GM10847 (cell line): ENCODE results near the gene ODAD3.

ENCODE experiments used
- POLR2A ChIP-seq: IDR thresholded peaks from 2 replicates; pipeline ENCODE4 v1.6.1; 2011; ENCODE audit not compliant: insufficient read length; ENCODE audit errors: extremely low read depth

The ODAD3 gene

DNA sequence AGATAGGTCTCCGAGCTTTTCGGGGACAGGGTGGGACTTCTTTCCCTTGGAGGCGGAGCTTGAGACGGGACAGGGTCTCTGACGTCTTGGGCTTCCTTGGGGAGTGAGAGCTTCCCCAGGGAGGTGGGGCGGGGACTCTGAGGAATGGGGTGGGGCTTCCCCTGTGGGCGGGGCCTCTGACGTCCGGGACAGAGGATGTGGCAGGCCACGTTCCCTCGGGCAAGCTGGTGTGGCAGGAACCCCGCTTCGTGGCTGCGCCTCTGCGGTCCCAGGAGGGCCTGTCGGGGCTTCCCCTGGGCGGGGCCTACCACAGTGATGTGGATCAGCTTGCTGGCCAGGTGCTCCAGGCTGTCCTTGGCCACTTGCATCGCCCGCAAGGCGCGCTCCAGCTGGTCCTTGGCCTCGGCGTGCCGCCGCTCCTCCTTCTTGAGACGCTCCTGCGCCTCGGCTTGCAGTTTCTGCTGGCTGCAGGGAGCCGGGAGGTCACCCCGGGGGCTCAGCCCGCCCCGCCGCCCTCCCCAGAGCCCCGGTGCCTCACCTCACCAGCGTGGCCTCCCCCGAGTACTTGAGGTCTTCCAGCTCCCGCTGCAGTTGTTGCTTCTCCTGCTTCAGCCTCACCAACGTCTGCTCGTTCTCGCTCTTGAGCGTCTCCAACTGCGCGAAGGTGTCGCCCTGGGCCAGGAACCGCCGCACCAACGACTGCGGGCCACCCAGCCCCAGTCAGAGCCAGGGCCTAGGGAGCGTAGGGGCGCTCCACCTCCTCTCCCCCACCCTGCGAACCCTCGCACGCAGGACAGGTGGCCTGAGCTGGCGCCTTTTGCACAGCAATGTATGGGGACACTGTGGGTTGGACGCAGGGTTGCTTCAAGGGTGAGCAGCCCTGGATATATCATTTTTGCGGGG, 12.5 kb downstream of the ODAD3 start:
- no peak for TF ChIP-seq POLR2A

DNA sequence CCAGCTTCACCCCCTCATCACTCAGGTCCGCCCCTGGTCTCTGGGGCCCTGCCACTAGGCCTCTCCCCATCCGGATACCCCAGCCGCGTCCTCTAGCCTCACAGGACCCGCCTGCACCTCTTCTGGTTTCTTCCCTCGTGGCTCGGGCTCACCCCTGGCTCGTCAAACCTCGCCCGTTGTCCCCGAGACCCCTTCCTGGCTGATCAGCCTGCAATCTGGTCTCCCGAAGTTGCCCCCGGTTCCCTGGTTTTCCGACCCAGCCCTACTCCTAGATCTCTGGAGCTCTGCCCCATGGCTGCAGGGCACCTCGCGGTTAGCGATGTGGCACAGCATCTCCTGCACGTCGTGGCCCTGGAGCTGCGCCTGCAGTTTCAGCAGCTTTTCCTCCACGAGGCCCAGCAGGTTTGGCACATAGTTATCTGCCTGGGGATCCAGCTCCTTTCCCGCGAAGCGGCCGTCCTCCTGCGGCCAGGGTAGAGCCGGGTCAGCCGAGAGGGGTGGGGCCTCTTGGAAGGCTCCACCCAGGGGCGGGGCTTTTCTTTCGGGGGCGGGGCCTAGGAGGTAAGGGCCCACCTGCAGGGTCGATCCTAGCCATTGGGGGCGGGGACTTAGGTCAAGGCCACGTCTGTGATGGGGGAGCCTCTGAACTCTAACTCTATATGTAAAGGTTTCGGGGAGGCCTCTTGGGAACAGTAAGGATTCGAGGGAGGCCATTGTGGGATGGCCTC, 13.4 kb downstream of the ODAD3 start:
- no peak for TF ChIP-seq POLR2A

DNA sequence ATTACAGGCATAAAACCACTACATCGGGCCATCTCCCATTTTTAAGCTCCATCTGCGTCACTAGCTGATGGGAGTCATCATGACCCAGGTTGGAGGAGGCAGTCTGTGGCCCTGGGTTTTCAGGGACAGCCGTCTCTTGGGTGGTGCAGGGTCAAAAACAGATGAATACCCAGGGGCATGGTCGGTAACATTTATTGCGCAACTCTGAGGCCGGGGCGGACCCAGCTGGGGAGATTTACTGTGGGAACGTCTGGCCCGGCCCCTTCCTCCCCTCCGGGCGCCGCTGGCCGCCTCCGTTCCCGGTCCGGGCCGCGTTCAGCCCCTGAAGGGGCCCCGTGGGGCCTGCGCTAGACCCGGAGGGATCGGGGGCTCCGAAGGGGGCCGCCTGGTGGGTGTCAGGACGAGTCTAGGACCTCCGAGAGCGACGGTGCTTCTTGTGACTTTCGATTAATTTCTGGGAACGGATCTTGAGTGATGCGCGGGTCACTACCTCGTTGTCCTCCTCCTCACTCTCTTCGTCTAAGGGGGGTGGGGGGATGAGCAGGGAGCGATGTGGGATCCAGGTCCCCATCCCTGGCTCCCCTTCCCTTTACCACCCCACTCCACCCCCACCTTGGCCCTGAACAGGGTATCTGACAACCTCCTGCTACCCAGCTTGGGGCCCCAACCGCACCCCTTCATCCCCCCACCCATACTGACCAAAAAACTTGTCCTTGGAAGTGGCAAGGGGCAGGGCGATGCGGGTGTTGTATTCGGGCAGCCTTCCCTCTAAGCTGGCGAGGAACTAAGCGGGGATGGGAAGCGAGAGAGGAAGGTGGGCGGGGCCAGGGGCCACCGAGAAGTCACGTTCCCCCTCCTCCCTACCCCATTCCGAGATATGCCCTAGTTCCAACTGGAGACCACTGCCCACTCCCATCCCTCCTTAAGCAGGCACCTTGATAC, 14.2 kb downstream of the ODAD3 start:
- TF ChIP-seq POLR2A = no peak

DNA sequence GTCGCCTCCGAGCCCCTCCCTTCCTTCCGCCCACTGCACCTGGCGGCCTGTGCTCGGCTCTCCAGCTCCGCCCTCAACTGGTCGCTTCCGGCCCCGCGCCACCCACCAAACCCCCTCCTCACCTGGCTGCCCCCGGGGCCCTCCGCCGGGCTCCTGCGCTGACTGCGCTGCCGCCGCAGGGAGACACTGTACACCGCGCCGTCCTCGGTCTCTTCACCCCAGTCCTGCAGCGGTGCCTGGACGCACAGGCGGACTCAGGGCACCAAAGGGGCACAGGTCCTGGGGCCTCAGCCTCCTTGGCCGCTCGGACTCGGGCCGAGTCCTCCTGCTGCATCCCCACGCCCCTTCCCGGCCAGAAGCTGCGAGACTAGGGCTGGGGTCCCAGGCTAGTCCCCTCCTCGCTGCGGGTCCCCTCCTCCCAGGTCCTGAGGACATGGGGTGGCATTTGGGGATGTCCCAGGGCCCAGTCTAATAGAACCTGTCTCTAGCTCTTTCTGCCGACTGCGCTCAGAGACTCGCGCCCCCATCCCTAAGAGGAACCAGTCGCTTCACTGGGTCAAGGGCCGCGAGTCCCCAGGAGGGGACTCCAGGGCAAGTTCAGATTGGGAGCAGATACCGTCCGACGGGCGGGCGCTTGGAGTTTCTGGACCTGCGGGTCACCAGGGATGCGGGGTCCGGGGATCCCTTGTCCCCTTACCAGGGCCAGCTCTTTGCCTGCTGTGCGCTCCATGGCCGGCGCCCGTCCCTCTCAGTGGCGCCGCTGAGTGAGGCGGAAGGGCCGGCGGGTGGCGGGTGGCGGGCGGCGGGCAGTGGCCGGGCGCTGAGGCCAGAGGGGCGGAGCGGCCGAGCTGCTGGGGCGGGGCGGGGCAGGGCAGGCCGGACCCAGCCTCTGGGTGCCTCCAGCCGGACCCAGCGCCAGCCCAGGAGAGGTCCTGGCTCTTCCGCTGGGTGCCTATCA, 16.1 kb downstream of the ODAD3 start, which contains the start of gene RGL3:
RGL3 (minus strand) TSS at position 766 of the 958 bp plus-strand sequence; CDS start at position 730, 36 bp downstream.
- TF ChIP-seq POLR2A = no peak

DNA sequence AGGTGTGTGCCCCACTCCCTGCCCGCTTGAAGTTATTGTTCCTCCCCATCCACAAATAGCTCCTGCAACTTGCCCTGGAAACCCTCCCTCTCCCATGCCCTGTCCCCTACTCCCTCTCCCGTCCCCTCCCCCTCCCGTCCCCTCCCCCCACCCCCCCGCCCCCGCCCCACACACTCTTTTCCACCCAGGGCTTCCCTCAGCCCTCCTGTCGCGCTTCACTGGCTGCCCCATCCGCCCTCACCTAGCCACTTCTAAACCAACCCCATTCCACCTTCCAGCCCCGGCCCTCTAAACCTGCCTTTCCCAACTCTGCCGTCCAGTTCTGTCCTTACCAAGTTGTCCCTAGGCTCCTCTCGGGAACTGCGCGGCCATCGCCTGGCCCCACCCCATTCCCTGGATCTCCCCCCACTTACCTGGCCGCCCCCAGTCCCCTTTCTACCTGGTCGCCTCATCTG, 16.8 kb downstream of the ODAD3 start:
- no peak for TF ChIP-seq POLR2A

DNA sequence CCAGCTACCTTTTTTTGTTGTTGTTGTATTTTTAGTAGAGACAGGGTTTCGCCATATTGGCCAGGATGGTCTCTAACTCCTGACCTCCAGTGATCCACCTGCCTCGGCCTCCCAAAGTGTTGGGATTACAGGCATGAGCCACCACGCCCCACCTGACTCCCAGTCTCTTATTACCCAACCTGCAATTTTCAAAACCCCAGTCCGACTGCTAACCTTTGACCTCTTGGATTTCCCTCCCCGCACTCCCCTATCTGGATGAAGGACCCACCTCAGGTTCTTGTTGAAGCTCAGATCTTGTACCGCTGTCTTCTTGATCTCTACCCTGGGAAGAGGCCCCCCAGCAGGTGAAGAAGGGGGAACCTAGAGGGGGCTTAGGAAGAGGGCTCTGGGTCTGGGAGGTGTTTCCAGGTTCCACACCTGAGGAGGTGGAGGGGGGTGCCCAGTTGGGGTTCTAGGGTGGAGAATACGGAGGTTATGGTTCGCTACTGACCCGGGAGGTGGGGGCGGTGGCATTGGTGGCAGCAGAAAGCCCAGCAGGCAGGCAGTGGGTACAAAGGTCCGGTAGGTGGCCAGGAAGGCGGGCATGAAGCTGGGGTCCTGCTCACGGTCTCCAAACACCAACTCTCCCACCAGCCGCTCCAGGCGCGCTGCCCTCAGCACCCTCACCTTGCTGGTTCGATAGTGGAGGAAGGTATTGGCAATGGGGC, 18.4 kb downstream of the ODAD3 start:
- TF ChIP-seq POLR2A = no peak

DNA sequence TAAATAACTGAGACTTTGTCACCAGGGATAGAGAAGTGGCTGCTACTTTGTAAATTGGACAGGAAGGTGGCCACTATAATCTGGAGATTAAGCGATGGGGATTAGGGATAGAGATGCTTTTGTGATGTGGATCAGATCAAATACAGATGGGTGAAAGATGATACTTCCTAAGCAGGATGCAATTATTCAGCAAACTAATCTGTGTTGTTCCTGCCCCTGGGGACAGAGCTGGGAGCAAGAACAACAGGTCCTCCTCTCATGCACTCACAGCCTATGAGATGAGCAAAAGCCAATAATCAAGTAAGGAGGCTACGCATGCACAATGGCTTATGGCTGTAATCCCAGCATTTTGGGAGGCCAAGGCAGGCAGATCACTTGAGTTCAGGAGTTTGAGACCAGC, 20.4 kb downstream of the ODAD3 start:
- TF ChIP-seq POLR2A = no peak

DNA sequence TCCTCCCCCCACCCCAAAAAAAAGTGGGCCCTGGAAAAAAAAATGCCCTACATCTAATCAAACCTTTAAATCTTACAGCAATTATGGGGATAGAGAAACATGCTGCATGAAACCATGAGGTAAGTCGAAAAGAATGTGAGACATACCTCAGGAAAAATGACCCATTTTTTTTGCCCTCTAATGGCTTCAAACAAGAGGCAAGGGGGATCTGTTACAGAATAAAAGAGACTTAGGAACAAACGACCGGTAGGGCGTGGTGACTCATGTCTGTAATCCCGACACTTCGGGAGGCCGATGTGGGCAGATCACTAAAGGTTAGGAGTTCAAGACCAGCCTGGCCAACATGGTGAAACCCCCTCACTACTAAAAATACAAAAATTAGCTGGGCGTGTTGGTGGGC, 24.2 kb downstream of the ODAD3 start:
- TF ChIP-seq POLR2A = no peak

GRCh38 chr19:11408591-11408990, 26.3 kb downstream of the ODAD3 start:
- no peak for TF ChIP-seq POLR2A

DNA sequence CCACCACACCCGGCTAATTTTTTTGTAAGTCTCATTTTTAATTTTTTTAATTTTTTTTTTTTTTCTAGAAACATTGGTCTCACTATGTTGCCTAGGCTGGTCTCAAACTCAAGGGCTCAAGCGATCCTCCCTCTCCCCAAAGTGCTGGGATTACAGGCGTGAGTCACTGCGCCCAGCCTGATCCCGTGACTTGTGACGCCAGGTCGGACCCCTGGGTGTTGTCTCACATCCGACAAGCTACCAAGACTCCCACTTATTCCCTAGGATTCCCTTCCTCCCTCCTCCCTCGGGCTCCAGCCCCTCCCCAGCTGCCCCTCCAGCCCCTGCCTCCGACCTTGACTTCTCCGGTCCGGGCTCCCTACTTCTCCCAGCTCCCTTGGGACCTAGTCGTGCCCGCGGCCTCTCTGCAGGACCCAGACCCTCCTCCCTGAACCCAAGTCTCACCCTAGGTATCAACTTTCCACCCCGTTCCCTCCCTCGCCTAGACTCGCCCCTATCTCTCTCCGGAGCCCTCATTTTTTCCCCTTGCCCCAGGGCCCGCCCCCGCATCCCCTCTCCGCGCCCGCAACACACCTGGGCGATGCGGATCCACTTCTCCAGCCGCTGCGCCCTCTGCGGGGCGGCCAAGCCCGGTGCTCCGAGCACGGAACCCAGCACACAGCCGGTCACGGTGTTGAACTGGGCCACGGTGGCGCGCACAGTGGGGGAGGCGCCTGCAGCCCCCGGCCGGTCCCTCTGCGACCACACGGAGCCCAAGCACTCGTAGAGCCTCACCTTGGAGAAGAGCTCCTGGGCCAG, 28.9 kb downstream of the ODAD3 start:
- TF ChIP-seq POLR2A = no peak

GRCh38 chr19:11404588-11405222, 30.2 kb downstream of the ODAD3 start:
- TF ChIP-seq POLR2A = no peak

- TF ChIP-seq POLR2A = no peak
Measured at GRCh38 chr19:11401808-11402543, 32.9 kb downstream of the ODAD3 start.

DNA sequence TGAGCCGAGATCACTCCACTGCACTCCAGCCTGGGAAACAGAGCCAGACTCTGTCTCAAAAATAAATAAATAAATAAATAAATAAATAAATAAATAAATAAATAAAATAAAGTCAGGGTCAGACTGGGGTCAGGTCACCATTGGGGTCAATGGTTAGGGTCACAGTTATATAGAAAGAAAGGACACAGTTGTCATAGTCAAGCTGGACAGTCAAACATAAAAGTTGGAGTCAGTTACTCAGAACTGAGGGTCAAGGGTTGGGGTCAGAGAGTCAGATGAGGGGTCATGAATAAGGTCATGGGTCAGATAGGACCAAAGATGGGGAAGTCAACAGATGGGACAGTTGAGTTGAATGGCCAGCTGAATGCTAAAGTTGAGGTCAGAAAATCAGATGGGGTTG, 34.1 kb downstream of the ODAD3 start:
- TF ChIP-seq POLR2A = no peak
